Coronary artery (tissue), 2 donors: Measurements from ENCODE around the gene AZU1.
"Not testable (repeated sequence)": the region's sequence is repeated elsewhere in the genome, so short reads cannot be mapped to it uniquely, and the experiment has no call there.

Experiments
- DNase-seq: peaks from one replicate; pipeline ENCODE4 v3.0.0-alpha.2; 2017; ENCODE audit warnings: low spot score
- H3K27ac ChIP-seq, 2 donors: fragments of 200-600 bp; sonication (generic); one replicate each; pipeline ENCODE4 v1.5.1; 2016 to 2019
- H3K4me3 ChIP-seq: fragments of 200-600 bp; sonication (generic); 2 replicates; pipeline ENCODE4 v1.5.1; 2016; ENCODE audit warnings: mild to moderate bottlenecking, moderate library complexity
- TF ChIP-seq, protein P1 (sequence below): fragments of 200-600 bp; sonication (generic); IDR thresholded peaks from one replicate; pipeline ENCODE4 v1.5.1; 2019; ENCODE audit warnings: antibody characterized with exemption

Gene AZU1

GRCh38 chr19:812747-813218 lies 14.9 kb upstream of the AZU1 start:
- TF ChIP-seq, protein P1, sequence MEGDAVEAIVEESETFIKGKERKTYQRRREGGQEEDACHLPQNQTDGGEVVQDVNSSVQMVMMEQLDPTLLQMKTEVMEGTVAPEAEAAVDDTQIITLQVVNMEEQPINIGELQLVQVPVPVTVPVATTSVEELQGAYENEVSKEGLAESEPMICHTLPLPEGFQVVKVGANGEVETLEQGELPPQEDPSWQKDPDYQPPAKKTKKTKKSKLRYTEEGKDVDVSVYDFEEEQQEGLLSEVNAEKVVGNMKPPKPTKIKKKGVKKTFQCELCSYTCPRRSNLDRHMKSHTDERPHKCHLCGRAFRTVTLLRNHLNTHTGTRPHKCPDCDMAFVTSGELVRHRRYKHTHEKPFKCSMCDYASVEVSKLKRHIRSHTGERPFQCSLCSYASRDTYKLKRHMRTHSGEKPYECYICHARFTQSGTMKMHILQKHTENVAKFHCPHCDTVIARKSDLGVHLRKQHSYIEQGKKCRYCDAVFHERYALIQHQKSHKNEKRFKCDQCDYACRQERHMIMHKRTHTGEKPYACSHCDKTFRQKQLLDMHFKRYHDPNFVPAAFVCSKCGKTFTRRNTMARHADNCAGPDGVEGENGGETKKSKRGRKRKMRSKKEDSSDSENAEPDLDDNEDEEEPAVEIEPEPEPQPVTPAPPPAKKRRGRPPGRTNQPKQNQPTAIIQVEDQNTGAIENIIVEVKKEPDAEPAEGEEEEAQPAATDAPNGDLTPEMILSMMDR = no peak
- DNase-seq = no peak
- no peak overlapping the region for H3K27ac ChIP-seq
- no peak overlapping the region for H3K4me3 ChIP-seq

GRCh38 chr19:813219-814151 lies 14.2 kb upstream of the AZU1 start:
- Histone ChIP-seq H3K4me3 (no peak overlapping the region), H3K27ac (no peak overlapping the region)
- TF ChIP-seq, protein P1 = no peak
- no peak for DNase-seq

- Histone ChIP-seq H3K4me3 (no peak overlapping the region), H3K27ac (no peak overlapping the region)
- DNase-seq = no peak
- TF ChIP-seq, protein P1 = no peak
Observed at GRCh38 chr19:814152-815078, 13.2 kb upstream of the AZU1 start.

- Histone ChIP-seq H3K27ac (no peak overlapping the region), H3K4me3 (no peak overlapping the region)
- DNase-seq = no peak
- TF ChIP-seq, protein P1 = no peak
Observed at GRCh38 chr19:815079-815774, 12.4 kb upstream of the AZU1 start.

DNA sequence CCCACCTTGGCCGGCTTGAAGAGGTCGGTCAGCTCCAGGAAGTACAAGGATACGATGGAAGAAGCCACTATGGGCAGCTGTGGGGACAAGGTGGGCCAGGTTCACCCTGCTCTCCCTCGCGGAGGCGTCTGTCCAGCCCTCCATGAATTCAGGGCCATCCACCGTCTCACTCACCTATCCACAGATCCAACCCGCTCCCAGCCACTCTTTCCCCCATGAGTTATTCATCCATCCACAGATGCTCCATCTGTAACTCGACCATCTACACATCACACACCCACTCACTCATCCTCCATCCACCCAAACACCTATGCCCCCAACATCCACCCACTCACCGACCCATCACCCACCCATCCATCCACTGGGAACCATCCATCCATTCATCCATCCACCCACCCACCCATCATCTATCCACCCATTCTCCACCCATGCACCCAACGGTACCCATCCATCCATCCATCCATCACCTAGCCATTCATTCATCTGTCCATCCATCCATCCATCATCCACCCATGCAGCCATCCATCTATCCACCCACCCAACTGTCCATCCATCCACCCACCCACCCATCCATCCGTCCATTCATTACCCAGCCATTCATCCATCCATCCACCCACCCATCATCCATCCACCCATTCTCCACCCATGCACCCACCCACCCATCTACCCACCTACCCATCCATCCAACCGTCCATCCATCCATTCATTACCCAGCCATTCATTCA lies 11.7 kb upstream of the AZU1 start:
- DNase-seq = no peak
- H3K27ac ChIP-seq = no peak overlapping the region
- TF ChIP-seq, protein P1 = no peak
- H3K4me3 ChIP-seq = no peak overlapping the region

- TF ChIP-seq, protein P1 = no peak
- Histone ChIP-seq H3K4me3 (no peak overlapping the region), H3K27ac (no peak overlapping the region)
- no peak for DNase-seq
Observed at GRCh38 chr19:816500-816857, 11.2 kb upstream of the AZU1 start.

- DNase-seq, H3K4me3 ChIP-seq, H3K27ac ChIP-seq: not testable (repeated sequence)
Observed at GRCh38 chr19:820212-820611, 7.4 kb upstream of the AZU1 start.
